Caco-2 (cell line): Measurements from ENCODE around the gene C20orf144. TPM values are rescaled to one million over a fixed set of nuclear protein-coding genes. Genes with fewer than 3 reads are reported as not detected.

Experiments
- BruUV-seq: library from RNA; stranded (reverse); fragments of 400-500 nt; replicated peaks from 2 replicates; lab custom pipeline; 2021; lab: Mats Ljungman, UMichigan
- CTCF ChIA-PET: fragments of 300-600 bp; sonication (Branson Sonifier 250); formaldehyde crosslinking; loops from one replicate; lab custom pipeline; 2022; ENCODE audit warnings: antibody characterized with exemption; lab: Charles Lee
- POLR2A ChIA-PET: fragments of 300-600 bp; sonication (Branson Sonifier 250); formaldehyde crosslinking; loops from one replicate; lab custom pipeline; 2022; ENCODE audit warnings: antibody characterized with exemption; lab: Charles Lee
- DNase-seq, 2 experiments: peaks; one replicate each; pipeline versions ENCODE4 v3.0.0 to v3.0.0-alpha.2; 2020 to 2022
- H3K27me3 ChIP-seq: replicated peaks from 2 replicates; pipeline ENCODE4 v1.6.0; 2011; ENCODE audit warnings: low read length; ENCODE audit not compliant: control insufficient read depth, insufficient read depth
- H3K36me3 ChIP-seq: 2 replicates; pipeline ENCODE4 v1.5.1; 2011; ENCODE audit warnings: low read length; ENCODE audit not compliant: control insufficient read depth, insufficient read depth
- H3K4me1 ChIP-seq: fragments of 250-450 bp; sonication (Bioruptor Pico); 2 replicates; pipeline ENCODE4 v1.5.1; 2020; ENCODE audit warnings: mild to moderate bottlenecking
- H3K4me3 ChIP-seq: 2 replicates; pipeline ENCODE4 v1.5.1; 2011; ENCODE audit warnings: low read depth, mild to moderate bottlenecking, control low read depth, low read length
- H3K9me3 ChIP-seq: fragments of 250-450 bp; sonication (Bioruptor Pico); 2 replicates; pipeline ENCODE4 v1.5.1; 2020; ENCODE audit warnings: mild to moderate bottlenecking, moderate library complexity
- H3K27ac Mint-ChIP-seq: one replicate; pipeline ENCODE4 v1.8.0; 2022; ENCODE audit warnings: mixed read lengths; ENCODE audit not compliant: unreplicated experiment
- H3K27me3 Mint-ChIP-seq: one replicate; pipeline ENCODE4 v1.8.0; 2022; ENCODE audit warnings: mixed read lengths; ENCODE audit not compliant: insufficient read depth, unreplicated experiment
- H3K36me3 Mint-ChIP-seq: one replicate; pipeline ENCODE4 v1.8.0; 2022; ENCODE audit warnings: mild to moderate bottlenecking, mixed read lengths; ENCODE audit not compliant: insufficient read depth, unreplicated experiment
- H3K4me1 Mint-ChIP-seq: one replicate; pipeline ENCODE4 v1.8.0; 2022; ENCODE audit warnings: low read depth, mixed read lengths; ENCODE audit not compliant: unreplicated experiment
- H3K4me3 Mint-ChIP-seq: one replicate; pipeline ENCODE4 v1.8.0; 2022; ENCODE audit warnings: mild to moderate bottlenecking, moderate library complexity, mixed read lengths; ENCODE audit not compliant: unreplicated experiment
- H3K9me3 Mint-ChIP-seq: one replicate; pipeline ENCODE4 v1.8.0; 2022; ENCODE audit warnings: mixed read lengths; ENCODE audit not compliant: unreplicated experiment
- CTCF ChIP-seq, 2 experiments: fragments of 200-600 bp in 1 of 2; IDR thresholded peaks; 1 replicate in 1 of 2; 2 replicates in 1 of 2; pipeline versions ENCODE4 v1.5.1 to v1.8.0; 2011 to 2022; ENCODE audit warnings: antibody characterized with exemption in 1 of 2, control low read depth in 1 of 2, inconsistent platforms in 1 of 2, low read depth in 1 of 2, low read length in 1 of 2, mild to moderate bottlenecking in 1 of 2, moderate library complexity in 1 of 2; ENCODE audit not compliant: insufficient read depth in 1 of 2, severe bottlenecking in 1 of 2, unreplicated experiment in 1 of 2
- intact Hi-C: fragments of 100-400 bp; cut with micrococcal nuclease; formaldehyde crosslinking; loops from one replicate; pipeline ENCODE4 v1.10.0; 2022; ENCODE audit not compliant: unreplicated experiment
- total RNA-seq: library from RNA; stranded (reverse); gene quantifications from 2 replicates; pipeline ENCODE4 v1.2.3, GENCODE V29; 2022

C20orf144 gene
- total RNA-seq, 1 experiment from 2014 or later = 0.18 TPM

DNA sequence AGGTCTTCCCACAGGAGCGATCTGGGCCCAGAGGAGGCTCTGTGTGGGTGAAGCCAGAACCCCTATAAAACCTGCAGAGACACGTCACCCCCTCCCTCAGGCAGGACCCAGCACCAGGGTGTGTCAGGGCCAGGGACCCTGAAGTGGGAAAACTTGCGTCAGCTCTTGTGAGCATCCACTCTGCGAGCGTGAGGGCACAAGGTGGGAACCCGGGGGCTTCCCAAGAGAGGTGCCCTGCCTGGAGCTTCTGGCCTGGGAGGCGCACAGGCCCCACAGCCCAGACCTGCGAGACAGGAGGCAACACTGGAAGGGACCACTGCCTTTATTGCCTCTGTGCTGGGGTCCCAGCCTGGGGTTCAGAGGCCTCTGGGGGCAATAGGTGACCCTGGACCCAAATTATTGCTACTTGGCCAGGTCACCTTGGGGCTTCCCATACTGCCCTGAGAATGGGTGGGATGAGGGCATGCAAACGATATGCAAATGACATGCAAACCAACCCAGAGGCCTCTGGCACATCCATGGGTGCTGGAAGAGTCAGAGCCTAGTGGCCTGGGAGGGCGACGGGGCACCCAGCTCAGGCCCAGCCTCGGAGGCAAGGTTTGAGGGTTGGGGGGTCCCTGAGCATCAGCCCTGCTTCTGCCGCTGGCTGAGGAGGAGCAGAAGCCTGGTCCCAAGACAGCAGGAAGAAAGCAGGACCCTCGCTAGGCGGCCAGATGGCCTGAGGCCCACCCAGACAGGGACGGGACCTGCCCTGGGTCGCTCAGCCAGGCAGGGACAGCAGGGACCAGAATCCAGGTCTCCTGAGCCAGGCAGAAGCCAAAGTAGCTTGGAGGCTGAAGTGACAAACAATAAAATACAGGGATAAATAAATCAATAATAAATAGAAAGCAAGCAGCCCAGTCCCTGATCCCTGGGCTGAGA is 5.1 kb upstream of the C20orf144 start:
- no peaks in the 10 kb centered on the region for H3K9me3 Mint-ChIP-seq
- H3K9me3 ChIP-seq = no peaks in the 10 kb centered on the region
- H3K4me3 ChIP-seq = no peak overlapping the region
- peaks cover 27% of the 10 kb centered on the region for H3K4me1 ChIP-seq
- CTCF ChIA-PET = interaction anchor here (6.5 kb wide), 1 partner anchor 9 kb away, joined by 127 read pairs; the partner anchor contains the start of gene ACTL10
- POLR2A ChIA-PET = interaction anchor here (1.1 kb wide), 1 partner anchor 9 kb away, joined by 4 read pairs; no protein-coding TSS in a partner anchor
- no peak overlapping the region for H3K4me3 Mint-ChIP-seq
- H3K36me3 Mint-ChIP-seq = peaks cover 84% of the 10 kb centered on the region
- no peak for DNase-seq
- peaks cover 25% of the 10 kb centered on the region for H3K4me1 Mint-ChIP-seq
- intact Hi-C loops = no loop called here
- no peaks in the 10 kb centered on the region for H3K27me3 Mint-ChIP-seq
- no TSS peak for BruUV-seq
- no peak for TF ChIP-seq CTCF (IDR thresholded peaks at IDR 0.05; ENCODE audit: insufficient read depth in 1 of 2, low read depth in 1 of 2, low read length in 1 of 2, severe bottlenecking in 1 of 2, unreplicated experiment in 1 of 2)
- H3K27ac Mint-ChIP-seq = no peak overlapping the region
- no peaks in the 10 kb centered on the region for H3K27me3 ChIP-seq
- 0 out of 2 replicates have a peak, but pooled peaks cover 1% of the 10 kb centered on the region for H3K36me3 ChIP-seq

DNA sequence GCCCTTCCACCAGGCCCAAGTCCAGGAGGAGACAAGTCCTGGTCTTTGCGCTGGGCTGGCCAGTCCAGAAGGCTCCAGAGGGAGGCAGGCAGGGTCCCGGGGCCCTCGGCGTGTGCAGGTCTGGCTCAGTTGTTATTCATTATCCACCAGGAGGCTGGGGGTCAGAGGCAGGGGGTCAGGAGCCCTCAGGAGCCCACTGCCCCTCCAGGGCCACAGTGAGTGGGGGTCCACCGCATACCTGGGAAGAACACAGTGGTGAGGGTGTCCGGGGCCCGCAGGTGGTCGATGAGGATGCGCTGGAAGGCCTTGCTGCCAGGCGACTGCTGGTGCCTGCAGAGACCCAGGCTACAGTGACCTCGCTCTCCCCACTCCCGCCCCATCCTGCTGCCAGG is 4.4 kb upstream of the C20orf144 start:
- Mint-ChIP-seq H3K27ac (no peak overlapping the region), H3K27me3 (no peaks in the 10 kb centered on the region)

More for the DNA sequence above, 4.4 kb upstream of the C20orf144 start:
- intact Hi-C loops = no loop called here
- H3K4me1 Mint-ChIP-seq = peaks cover 25% of the 10 kb centered on the region
- Histone ChIP-seq H3K27me3 (no peaks in the 10 kb centered on the region), H3K4me3 (no peak overlapping the region), H3K36me3 (0 out of 2 replicates have a peak, but pooled peaks cover 1% of the 10 kb centered on the region), H3K9me3 (no peaks in the 10 kb centered on the region), H3K4me1 (peaks cover 29% of the 10 kb centered on the region)
- no TSS peak for BruUV-seq
- no peak for TF ChIP-seq CTCF (IDR thresholded peaks at IDR 0.05; ENCODE audit: insufficient read depth in 1 of 2, low read depth in 1 of 2, low read length in 1 of 2, severe bottlenecking in 1 of 2, unreplicated experiment in 1 of 2)
- peaks cover 88% of the 10 kb centered on the region for H3K36me3 Mint-ChIP-seq
- H3K9me3 Mint-ChIP-seq = no peaks in the 10 kb centered on the region
- H3K4me3 Mint-ChIP-seq = no peak overlapping the region
- peak in 1 of 2 experiments; percentile 22 for DNase-seq
- POLR2A ChIA-PET = no interaction called here
- CTCF ChIA-PET = no interaction called here
